HG03175 (cell line): ENCODE results near the gene ECM1.

Source experiments
- ATAC-seq: cut with Tn5 transposase; IDR thresholded peaks from one replicate; pipeline ENCODE4 v1.9.1; 2021; ENCODE audit warnings: mild to moderate bottlenecking, moderate library complexity; ENCODE audit not compliant: unreplicated experiment

ECM1 gene

GRCh38 chr1:150543500-150544143, 35.7 kb downstream of the ECM1 start:
- ATAC-seq, result no peak

- ATAC-seq, result no peak
Observed at GRCh38 chr1:150544204-150544603, 36.3 kb downstream of the ECM1 start.

GRCh38 chr1:150545486-150546032, 37.6 kb downstream of the ECM1 start:
- ATAC-seq, result no peak

- no peak for ATAC-seq
Observed at GRCh38 chr1:150546294-150546937, 38.5 kb downstream of the ECM1 start.

GRCh38 chr1:150548324-150548631, 40.4 kb downstream of the ECM1 start:
- ATAC-seq, result no peak

- peak; percentile 57 for ATAC-seq
Observed at GRCh38 chr1:150548632-150549495, 41.0 kb downstream of the ECM1 start, which contains the start of gene ADAMTSL4. ADAMTSL4 (plus strand) TSS chr1:150549408; CDS start chr1:150552289, 2,881 bp downstream.

GRCh38 chr1:150549496-150550221, 41.8 kb downstream of the ECM1 start:
- no peak for ATAC-seq

GRCh38 chr1:150550222-150551050, 42.5 kb downstream of the ECM1 start:
- ATAC-seq, result no peak

- ATAC-seq, result no peak
Observed at GRCh38 chr1:150551051-150551783, 43.3 kb downstream of the ECM1 start.

GRCh38 chr1:150551784-150552127, 43.8 kb downstream of the ECM1 start:
- no peak for ATAC-seq

GRCh38 chr1:150552128-150552910, 44.4 kb downstream of the ECM1 start:
- no peak for ATAC-seq

- ATAC-seq, result no peak
Observed at GRCh38 chr1:150552911-150553289, 45.0 kb downstream of the ECM1 start.

GRCh38 chr1:150553392-150554085, 45.6 kb downstream of the ECM1 start:
- no peak for ATAC-seq

- ATAC-seq, result no peak
Observed at GRCh38 chr1:150554086-150554452, 46.2 kb downstream of the ECM1 start.

- no peak for ATAC-seq
Observed at GRCh38 chr1:150555198-150555970, 47.5 kb downstream of the ECM1 start.

GRCh38 chr1:150555971-150556865, 48.3 kb downstream of the ECM1 start:
- ATAC-seq, result no peak
